ENCODE data around the gene MRPL37.
"Not testable (repeated sequence)": the region's sequence is repeated elsewhere in the genome, so short reads cannot be mapped to it uniquely, and the experiment has no call there.

Gene MRPL37

GRCh38 chr1:54199765-54200518, at the start of gene MRPL37, which contains the start of gene CYB5RL:
MRPL37 (plus strand) TSS chr1:54200167; CDS start chr1:54200244, 77 bp downstream.
CYB5RL (minus strand) TSS chr1:54200030; CDS start chr1:54195616, 4,414 bp downstream.
- DNase-seq = peak; percentile 89

GRCh38 chr1:54151013-54151412, 49.0 kb upstream of the MRPL37 start:
- DNase-seq = no peak

- no peak for DNase-seq
Observed at GRCh38 chr1:54152696-54153095, 47.3 kb upstream of the MRPL37 start, which contains the start of gene CDCP2. CDCP2 (minus strand) TSS chr1:54153000; CDS start chr1:54152922, 78 bp downstream.

- DNase-seq = no peak
Observed at GRCh38 chr1:54153535-54154439, 46.2 kb upstream of the MRPL37 start.

- no peak for DNase-seq
Observed at GRCh38 chr1:54156201-54156600, 43.8 kb upstream of the MRPL37 start.

- DNase-seq = no peak
Observed at GRCh38 chr1:54156986-54157385, 43.0 kb upstream of the MRPL37 start.

GRCh38 chr1:54157401-54157800, 42.6 kb upstream of the MRPL37 start:
- no peak for DNase-seq

- no peak for DNase-seq
Observed at GRCh38 chr1:54158071-54158470, 41.9 kb upstream of the MRPL37 start.

GRCh38 chr1:54159733-54160316, 40.1 kb upstream of the MRPL37 start:
- no peak for DNase-seq

- no peak for DNase-seq
Observed at GRCh38 chr1:54160351-54160750, 39.6 kb upstream of the MRPL37 start.

- no peak for DNase-seq
Observed at GRCh38 chr1:54161495-54162168, 38.3 kb upstream of the MRPL37 start.

GRCh38 chr1:54163051-54163450, 36.9 kb upstream of the MRPL37 start:
- no peak for DNase-seq

GRCh38 chr1:54163573-54163972, 36.4 kb upstream of the MRPL37 start:
- no peak for DNase-seq

GRCh38 chr1:54165146-54165545, 34.8 kb upstream of the MRPL37 start:
- no peak for DNase-seq

GRCh38 chr1:54166357-54166756, 33.6 kb upstream of the MRPL37 start:
- DNase-seq = not testable (repeated sequence)

- DNase-seq = no peak
Observed at GRCh38 chr1:54167422-54168139, 32.4 kb upstream of the MRPL37 start.

- DNase-seq = no peak
Observed at GRCh38 chr1:54168206-54168965, 31.6 kb upstream of the MRPL37 start.

- DNase-seq = no peak
Observed at GRCh38 chr1:54169068-54169467, 30.9 kb upstream of the MRPL37 start.

GRCh38 chr1:54171016-54171415, 29.0 kb upstream of the MRPL37 start:
- DNase-seq = no peak

GRCh38 chr1:54171606-54172005, 28.4 kb upstream of the MRPL37 start:
- no peak for DNase-seq

Data from CD4-positive, alpha-beta T cell treated with Interleukin-17A for 4 hours (primary cell).